ENCODE measurements around the gene IL20RA. TPM values are rescaled to one million over a fixed set of nuclear protein-coding genes. Genes with fewer than 3 reads are reported as not detected.

The IL20RA gene
- total RNA-seq, 1 donor from 2014 or later, result 13.3 TPM

DNA sequence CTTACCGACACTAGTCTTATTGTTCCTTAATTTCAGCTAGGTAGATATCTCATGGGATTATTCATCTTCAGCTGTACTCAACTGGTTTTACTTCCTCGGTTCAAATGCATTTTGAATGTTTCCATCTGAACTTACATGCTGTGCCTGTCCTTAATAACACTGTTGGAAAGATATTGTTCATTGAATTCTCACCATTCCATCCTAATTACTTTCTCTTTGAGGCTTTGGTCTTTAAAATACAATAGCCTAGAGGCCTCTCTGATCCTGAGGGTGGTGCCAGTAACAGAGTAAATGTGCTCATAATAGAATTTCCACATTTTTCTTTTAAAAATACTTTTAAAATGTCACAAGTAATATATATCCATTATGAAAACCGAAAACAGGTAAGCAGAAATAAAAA, 54.0 kb downstream of the IL20RA start:
- Histone ChIP-seq H3K9me3 (no peaks in the 10 kb centered on the region), H3K36me3 (no peaks in the 10 kb centered on the region), H3K4me3 (no peak overlapping the region), H3K27me3 (peaks cover 57% of the 10 kb centered on the region), H3K27ac (no peak overlapping the region), H3K4me1 (no peaks in the 10 kb centered on the region)
- intact Hi-C loops (cut with DNase I), result no loop called here
- no peak for DNase-seq
- no peak for TF ChIP-seq CTCF (IDR thresholded peaks at IDR 0.05)
- no peak for ATAC-seq

DNA sequence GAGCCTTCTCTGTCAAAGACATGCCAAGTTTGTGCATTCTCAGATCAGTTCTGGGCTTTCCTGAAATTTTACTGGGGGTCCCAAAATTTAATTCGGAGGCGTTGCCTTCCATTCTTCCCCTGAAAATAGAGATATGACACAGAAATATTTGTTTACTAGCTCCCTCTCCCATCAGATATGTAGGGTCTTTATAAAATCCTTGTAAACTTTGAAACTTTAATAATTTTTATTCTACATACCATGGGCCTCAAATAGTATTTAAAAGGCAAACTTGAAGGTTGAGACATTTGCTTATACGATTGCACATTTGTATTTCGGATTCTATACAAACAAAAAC, 54.6 kb downstream of the IL20RA start:
- no peak overlapping the region for H3K27ac ChIP-seq
- H3K9me3 ChIP-seq, result no peaks in the 10 kb centered on the region
- no peak for TF ChIP-seq CTCF (IDR thresholded peaks at IDR 0.05)
- no peaks in the 10 kb centered on the region for H3K4me1 ChIP-seq
- ATAC-seq (no peak), DNase-seq (no peak)
- intact Hi-C loops (cut with DNase I), result no loop called here
- H3K27me3 ChIP-seq, result peaks cover 57% of the 10 kb centered on the region
- H3K4me3 ChIP-seq, result no peak overlapping the region
- H3K36me3 ChIP-seq, result no peaks in the 10 kb centered on the region

DNA sequence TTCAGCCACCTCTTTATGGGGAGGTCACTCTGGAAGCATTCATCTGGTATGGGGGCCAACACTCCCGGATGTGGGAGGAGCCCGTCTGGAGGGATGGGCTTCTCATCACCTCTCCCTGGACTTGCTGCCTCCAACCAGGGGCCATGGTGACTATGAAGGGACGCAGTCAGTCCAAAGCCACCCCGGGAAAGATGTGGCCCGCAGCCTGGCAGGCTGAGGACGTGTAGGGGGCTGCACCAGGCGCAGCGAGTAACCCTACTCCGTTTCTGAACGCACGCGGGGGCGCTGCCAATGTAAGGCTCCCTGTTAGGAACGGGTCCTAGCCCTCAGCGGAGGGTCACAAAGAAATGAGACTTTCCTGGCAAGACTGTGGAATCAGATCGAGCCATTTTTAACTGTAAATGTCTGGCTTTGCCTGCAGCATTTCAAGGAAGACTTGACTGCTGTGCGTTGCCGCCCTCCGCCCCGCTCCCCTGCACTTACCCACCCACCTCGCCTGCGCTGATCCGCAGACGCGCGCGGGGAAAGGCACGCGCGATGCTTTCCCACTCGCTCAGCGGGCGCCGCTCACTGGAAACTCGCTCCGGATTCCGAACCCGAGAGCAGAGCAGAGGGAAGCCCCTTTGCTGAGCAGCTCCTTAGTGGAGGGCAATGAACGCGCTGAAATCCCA, 55.1 kb downstream of the IL20RA start:
- Histone ChIP-seq H3K27me3 (peaks cover 55% of the 10 kb centered on the region), H3K4me3 (peak overlapping the region; percentile 19), H3K27ac (no peak overlapping the region), H3K36me3 (no peaks in the 10 kb centered on the region), H3K9me3 (no peaks in the 10 kb centered on the region), H3K4me1 (no peaks in the 10 kb centered on the region)
- intact Hi-C loops (cut with DNase I), result no loop called here
- DNase-seq, result no peak
- peak; percentile 41 for ATAC-seq
- TF ChIP-seq CTCF (IDR thresholded peaks at IDR 0.05), result no peak

DNA sequence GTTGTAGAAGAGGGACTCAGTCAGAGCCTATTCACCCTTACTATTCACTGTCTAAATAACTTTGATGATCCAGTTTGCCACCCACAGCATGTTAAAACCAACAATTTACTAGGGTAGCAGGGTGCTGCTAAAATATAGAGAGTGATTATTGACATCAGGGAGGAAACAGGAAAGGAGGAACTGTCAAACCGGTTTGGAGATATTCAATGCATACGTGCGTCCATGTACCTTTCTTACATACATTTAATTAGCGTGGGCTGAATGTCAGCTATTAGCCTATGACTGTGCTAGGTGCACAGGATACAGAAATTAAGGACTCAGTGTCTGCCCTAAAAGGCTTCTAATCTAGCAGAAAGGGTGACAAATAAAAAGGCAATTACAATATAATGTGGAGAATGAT, 57.2 kb downstream of the IL20RA start:
- H3K4me3 ChIP-seq, result no peak overlapping the region
- intact Hi-C loops (cut with DNase I), result no loop called here
- H3K27ac ChIP-seq, result no peak overlapping the region
- no peaks in the 10 kb centered on the region for H3K9me3 ChIP-seq
- DNase-seq, result no peak
- no peaks in the 10 kb centered on the region for H3K4me1 ChIP-seq
- ATAC-seq, result no peak
- TF ChIP-seq CTCF (IDR thresholded peaks at IDR 0.05), result no peak
- H3K36me3 ChIP-seq, result no peaks in the 10 kb centered on the region
- peaks cover 44% of the 10 kb centered on the region for H3K27me3 ChIP-seq

- TF ChIP-seq CTCF (IDR thresholded peaks at IDR 0.05), result no peak
- ATAC-seq, result no peak
Observed at GRCh38 chr6:136985502-136985901, 59.3 kb downstream of the IL20RA start.

GRCh38 chr6:136984578-136984977, 60.2 kb downstream of the IL20RA start:
- ATAC-seq (no peak), DNase-seq (no peak)
- TF ChIP-seq CTCF (IDR thresholded peaks at IDR 0.05), result no peak
- Histone ChIP-seq H3K27ac (no peak overlapping the region), H3K9me3 (no peaks in the 10 kb centered on the region), H3K36me3 (no peaks in the 10 kb centered on the region), H3K27me3 (peaks cover 20% of the 10 kb centered on the region), H3K4me3 (no peak overlapping the region), H3K4me1 (no peaks in the 10 kb centered on the region)
- intact Hi-C loops (cut with DNase I), result no loop called here

More at GRCh38 chr6:136985502-136985901, 59.3 kb downstream of the IL20RA start:
- Histone ChIP-seq H3K27ac (no peak overlapping the region), H3K9me3 (no peaks in the 10 kb centered on the region), H3K4me3 (no peak overlapping the region), H3K36me3 (no peaks in the 10 kb centered on the region), H3K27me3 (peaks cover 29% of the 10 kb centered on the region), H3K4me1 (no peaks in the 10 kb centered on the region)
- no peak for DNase-seq
- intact Hi-C loops (cut with DNase I), result no loop called here
